Measurements from ENCODE around the gene TFAP2A. TPM values are rescaled to one million over a fixed set of nuclear protein-coding genes. Genes with fewer than 3 reads are reported as not detected.

The TFAP2A gene
- total and polyA plus RNA-seq, 10 of the 15 experiments (the other 5 are each of a cell fraction or from before 2014, with no cell fraction given), result 0.05 to 0.46 (median 0.17) TPM; not detected in 4

GRCh38 chr6:10441655-10442009, 26.8 kb upstream of the TFAP2A start (continued):
- TF ChIP-seq HSF1 (IDR thresholded peaks at IDR 0.05; ENCODE audit: low read depth, low read length) (no peak), ZNF592 (IDR thresholded peaks at IDR 0.05) (no peak), HDAC2 (IDR thresholded peaks at IDR 0.05) (no peak), YBX1 (IDR thresholded peaks at IDR 0.05) (no peak)

GRCh38 chr6:10441004-10441654, 26.3 kb upstream of the TFAP2A start:
- H3K9ac ChIP-seq (ENCODE audit: control insufficient read depth, insufficient read depth, low read length), result no peak overlapping the region
- H3K27ac ChIP-seq (ENCODE audit: control insufficient read depth, insufficient read depth), result no peak overlapping the region
- no peaks in the 10 kb centered on the region for H4K20me1 ChIP-seq (ENCODE audit: control insufficient read depth, insufficient read depth)
- TF ChIP-seq IKZF2 (IDR thresholded peaks at IDR 0.05) (no peak), YBX1 (IDR thresholded peaks at IDR 0.05) (no peak), ZBTB4 (CRISPR knock-in tag; IDR thresholded peaks at IDR 0.05) (no peak)
- no peaks in the 10 kb centered on the region for H3K9me3 ChIP-seq (replicated peaks; ENCODE audit: control insufficient read depth, insufficient read depth, low read length)
- RAD21 ChIA-PET (ENCODE audit: unreplicated experiment), result no interaction called here
- ATAC-seq (no peak), DNase-seq (ENCODE audit: low read depth, low spot score) (no peak), FAIRE-seq (no peak)
- H3K4me2 ChIP-seq (ENCODE audit: control insufficient read depth, insufficient read depth), result no peak overlapping the region
- CTCF ChIA-PET, result interaction anchor here (1.6 kb wide), 1 partner anchor 25 kb away, joined by 5 read pairs; no protein-coding TSS in a partner anchor
- H3K4me1 ChIP-seq (ENCODE audit: control insufficient read depth, insufficient read depth, low read length), result no peaks in the 10 kb centered on the region
- SMC1A ChIA-PET (ENCODE audit: uncharacterized antibody, unreplicated experiment), result interaction anchor here (0.7 kb wide), 1 partner anchor 1967 kb away, joined by 3 read pairs; no protein-coding TSS in a partner anchor
- no TSS peak for BruUV-seq (replicated peaks)
- POLR2A ChIA-PET, result no interaction called here
- no peaks in the 10 kb centered on the region for H3K36me3 ChIP-seq (ENCODE audit: control insufficient read depth in 2 of 2, insufficient read depth in 2 of 2, low read length in 1 of 2)
- no peaks in the 10 kb centered on the region for H3K27me3 ChIP-seq (replicated peaks in 1 of 2; ENCODE audit: control insufficient read depth in 2 of 2, insufficient read depth in 2 of 2, low read length in 1 of 2)
- in situ Hi-C loops (cut with MboI) (loop anchor here (25.0 kb wide), 1 partner anchor 1904 kb away; no protein-coding TSS in a partner anchor), intact Hi-C loops (cut with micrococcal nuclease; ENCODE audit: unreplicated experiment) (no loop called here)
- 57% methylated on average over 7 of the region's 7 CpGs for WGBS (ENCODE audit: insufficient coverage, insufficient replicate concordance, low lambda C conversion rate, missing lambda C conversion rate)
- no peak overlapping the region for H2AFZ ChIP-seq (ENCODE audit: control insufficient read depth, low read depth, low read length)
- H3K4me3 ChIP-seq, result no peak overlapping the region
- H3K79me2 ChIP-seq (ENCODE audit: control insufficient read depth, insufficient read depth, low read length), result no peaks in the 10 kb centered on the region
